Measurements from ENCODE around the gene ATXN7L1. TPM values are rescaled to one million over a fixed set of nuclear protein-coding genes. Genes with fewer than 3 reads are reported as not detected.

The ATXN7L1 gene
- total RNA-seq, 1 donor from 2014 or later: 8.5 TPM

DNA sequence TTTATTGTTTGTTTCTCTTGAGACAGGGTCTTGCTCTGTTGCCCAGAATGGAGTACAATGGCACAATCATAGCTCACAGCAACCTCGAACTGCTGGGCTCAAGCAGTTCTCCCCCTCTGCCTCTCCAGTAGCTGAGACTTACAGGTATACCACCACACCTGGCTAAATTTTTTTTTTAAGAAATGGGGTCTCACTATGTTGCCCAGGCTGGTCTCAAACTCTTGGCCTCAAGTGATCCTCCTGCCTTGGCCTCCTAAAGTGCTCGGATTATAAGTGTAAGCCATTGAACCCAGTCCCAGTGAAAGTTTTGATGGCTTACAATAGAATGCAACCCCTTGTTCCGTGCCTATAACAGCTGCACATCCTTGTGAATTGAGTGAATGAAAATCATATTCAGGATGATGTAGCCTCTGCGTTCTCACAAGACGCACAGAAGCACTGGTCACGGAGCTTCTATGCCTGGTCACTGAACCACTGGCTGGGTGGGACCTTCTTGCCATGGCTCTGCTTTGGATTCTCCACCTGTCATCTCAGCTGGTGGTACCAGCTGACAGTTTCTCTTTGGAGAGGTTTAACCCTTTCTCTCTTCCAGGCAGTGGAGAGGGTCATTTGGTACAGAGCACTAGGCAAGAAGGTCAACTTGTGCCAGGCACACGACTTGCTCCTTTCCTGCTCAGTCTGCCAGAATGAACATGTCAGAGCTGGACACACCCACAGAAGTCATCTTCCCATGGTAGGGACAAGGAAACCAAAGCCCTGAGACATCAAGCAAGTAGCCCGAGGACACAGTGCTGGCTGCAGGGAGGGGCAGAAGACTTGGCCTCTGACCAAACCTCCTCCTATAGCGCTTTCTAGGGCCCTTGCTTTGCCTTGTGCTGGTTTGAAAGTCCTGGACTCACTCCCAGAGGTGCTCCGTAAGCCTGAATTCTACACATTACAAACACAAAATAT is 89.6 kb downstream of the ATXN7L1 start:
- no peak overlapping the region for H3K4me3 Mint-ChIP-seq
- intact Hi-C loops (cut with micrococcal nuclease): no loop called here

DNA sequence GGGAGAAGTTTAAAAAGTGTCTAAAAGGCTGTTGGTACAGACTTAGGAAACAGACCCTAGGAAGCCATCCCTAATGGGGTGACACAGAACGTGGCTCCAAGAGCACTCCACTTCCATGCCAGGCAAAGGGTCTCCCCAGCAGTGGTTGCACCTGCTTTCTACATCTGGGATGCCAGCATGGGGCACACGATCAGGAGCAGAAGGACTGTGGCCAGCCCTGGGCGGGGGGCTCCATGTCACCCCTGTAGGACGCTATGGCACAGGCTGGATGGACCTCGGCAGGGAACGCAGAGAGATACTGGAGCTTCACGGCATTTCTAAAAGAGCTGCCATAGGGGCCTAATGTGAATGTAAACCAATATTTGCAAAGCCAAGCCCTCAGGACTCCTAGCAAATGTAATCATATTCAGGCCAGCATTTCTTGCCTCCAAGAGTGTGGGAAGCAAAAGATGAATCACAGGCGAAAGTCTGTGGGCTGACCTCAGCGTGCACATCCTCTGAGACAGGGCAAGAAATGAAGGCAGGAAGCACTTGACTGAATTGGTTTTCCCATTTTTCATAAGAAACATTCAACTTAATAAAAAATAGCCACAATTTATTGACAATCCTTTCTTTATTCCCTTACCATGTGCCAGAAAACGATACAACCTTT is 93.9 kb downstream of the ATXN7L1 start:
- Mint-ChIP-seq H3K27me3 (ENCODE audit: insufficient read depth) (peaks cover 47% of the 10 kb centered on the region), H3K4me1 (ENCODE audit: low read depth) (peaks cover 11% of the 10 kb centered on the region), H3K27ac (no peak overlapping the region), H3K36me3 (ENCODE audit: low read depth) (no peaks in the 10 kb centered on the region), H3K9me3 (no peaks in the 10 kb centered on the region), H3K4me3 (no peak overlapping the region)
- intact Hi-C loops (cut with micrococcal nuclease): loop anchor here (1.0 to 2.0 kb wide), 4 partner anchors 16 to 67 kb away; no protein-coding TSS in a partner anchor
- no peak for DNase-seq (ENCODE audit: low spot score)

More for the DNA sequence above, 89.6 kb downstream of the ATXN7L1 start:
- Mint-ChIP-seq H3K9me3 (no peaks in the 10 kb centered on the region), H3K36me3 (ENCODE audit: low read depth) (no peaks in the 10 kb centered on the region), H3K27ac (no peak overlapping the region), H3K4me1 (ENCODE audit: low read depth) (peaks cover 11% of the 10 kb centered on the region), H3K27me3 (ENCODE audit: insufficient read depth) (peaks cover 24% of the 10 kb centered on the region)
- DNase-seq (ENCODE audit: low spot score): no peak

DNA sequence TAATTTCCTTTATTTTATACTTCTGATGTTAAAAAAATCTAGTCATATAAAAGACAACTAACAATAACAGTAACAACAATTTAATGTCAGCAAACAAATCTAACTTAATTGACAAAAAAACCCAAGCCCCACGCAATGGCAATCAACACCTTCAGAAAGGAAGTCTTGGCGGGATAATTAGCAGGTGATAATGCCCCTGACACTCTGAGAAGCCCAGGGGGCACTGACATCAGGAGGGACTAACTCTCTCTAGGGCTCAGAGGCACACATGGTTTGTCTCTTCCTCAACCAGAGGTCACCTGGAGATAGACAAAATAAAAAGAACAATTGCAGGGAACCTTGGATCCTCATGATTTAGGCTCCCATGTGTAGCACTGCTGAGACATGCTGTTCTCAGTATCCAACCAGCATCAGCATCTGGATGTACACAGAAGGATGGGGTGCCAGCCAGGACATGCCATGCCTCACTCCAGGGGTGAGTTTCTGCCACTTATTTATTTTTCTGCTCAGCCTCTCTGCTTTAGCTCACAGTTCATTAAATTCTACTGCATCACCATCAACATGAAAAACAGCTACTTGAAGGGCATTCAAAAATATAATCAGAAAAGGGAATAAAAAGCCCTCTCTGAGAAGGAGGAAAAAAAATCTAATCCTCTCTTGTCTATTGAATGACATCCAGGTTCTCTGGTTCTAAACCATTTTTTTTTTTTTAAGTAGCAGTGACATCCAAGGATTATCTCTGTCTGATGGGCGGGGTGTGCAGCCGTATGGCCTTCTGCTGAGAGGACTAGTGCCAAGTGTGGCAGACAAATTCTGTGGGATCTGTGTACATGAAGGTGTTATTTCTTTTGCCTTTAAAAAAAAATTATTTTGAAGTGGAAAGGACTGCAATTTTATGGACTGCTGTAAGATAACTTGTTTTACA is 96.3 kb downstream of the ATXN7L1 start:
- no peak overlapping the region for H3K4me3 Mint-ChIP-seq
- DNase-seq (ENCODE audit: low spot score): no peak
- intact Hi-C loops (cut with micrococcal nuclease): no loop called here
- no peak overlapping the region for H3K27ac Mint-ChIP-seq
- no peaks in the 10 kb centered on the region for H3K9me3 Mint-ChIP-seq
- peaks cover 42% of the 10 kb centered on the region for H3K27me3 Mint-ChIP-seq (ENCODE audit: insufficient read depth)
- H3K4me1 Mint-ChIP-seq (ENCODE audit: low read depth): peaks cover 11% of the 10 kb centered on the region
- no peaks in the 10 kb centered on the region for H3K36me3 Mint-ChIP-seq (ENCODE audit: low read depth)

DNA sequence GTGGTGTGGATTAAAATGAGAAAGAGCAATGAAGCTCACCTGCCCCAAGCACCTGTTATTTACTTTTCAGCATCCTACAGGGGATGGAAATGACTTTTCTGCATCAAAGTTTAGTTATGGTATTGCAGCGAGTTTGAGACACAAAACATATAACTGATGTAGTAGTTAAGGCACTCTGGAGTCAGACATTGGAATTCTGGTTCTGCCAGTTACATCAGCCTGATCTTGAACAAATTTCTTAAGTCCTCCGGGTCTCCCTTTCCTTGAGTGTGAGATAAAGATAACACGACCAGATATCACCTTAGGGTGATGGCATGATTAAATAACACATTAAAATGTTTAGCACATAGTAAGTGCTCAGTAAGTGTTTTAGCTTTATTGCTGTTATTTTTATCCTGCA is 97.4 kb downstream of the ATXN7L1 start:
- Mint-ChIP-seq H3K36me3 (ENCODE audit: low read depth) (no peaks in the 10 kb centered on the region), H3K9me3 (no peaks in the 10 kb centered on the region), H3K27me3 (ENCODE audit: insufficient read depth) (peaks cover 40% of the 10 kb centered on the region), H3K4me1 (ENCODE audit: low read depth) (peaks cover 11% of the 10 kb centered on the region), H3K27ac (no peak overlapping the region), H3K4me3 (no peak overlapping the region)
- no peak for DNase-seq (ENCODE audit: low spot score)
- intact Hi-C loops (cut with micrococcal nuclease): no loop called here

DNA sequence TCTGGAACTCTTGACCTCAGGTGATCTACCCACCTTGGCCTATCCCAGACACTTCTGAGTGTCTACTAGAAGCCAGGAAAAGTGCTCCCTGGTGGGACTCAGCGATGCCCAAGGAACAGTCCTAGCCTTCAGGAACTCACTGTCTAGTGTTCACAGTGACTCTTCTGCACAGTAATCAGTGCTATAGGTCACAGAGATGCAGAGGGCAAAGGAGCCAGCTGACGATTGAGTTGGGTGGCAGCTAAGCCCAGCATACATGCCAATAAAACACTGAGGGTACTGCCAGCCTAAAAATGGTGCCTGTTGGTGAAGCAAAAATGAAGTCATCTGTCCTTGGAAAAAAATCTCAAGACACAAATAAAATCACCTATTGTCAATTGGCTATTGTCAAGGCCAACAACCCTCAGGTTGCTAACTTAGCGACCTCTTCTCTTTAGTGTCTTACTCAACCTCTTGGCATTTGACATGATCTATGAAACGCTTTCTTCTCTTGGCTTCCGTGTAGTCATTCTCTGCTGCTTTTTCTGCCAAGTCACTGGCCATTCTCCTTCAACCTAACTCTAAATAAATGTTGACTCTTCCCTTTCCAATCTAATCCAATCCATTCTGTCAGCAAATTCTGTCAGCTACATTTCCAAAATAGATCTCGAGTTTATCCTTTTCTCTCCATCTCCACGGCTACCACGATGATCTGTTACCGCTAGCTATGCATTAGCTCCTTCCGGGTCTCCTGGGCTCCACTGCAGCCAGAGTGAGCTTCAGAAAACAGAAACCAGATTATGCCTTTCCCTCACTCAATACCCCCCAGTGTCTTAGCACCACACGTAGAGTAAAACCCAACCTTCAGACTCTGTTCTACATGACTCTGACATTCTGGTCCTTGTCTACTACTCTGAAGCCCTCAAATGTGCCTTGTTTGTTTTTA is 99.2 kb downstream of the ATXN7L1 start:
- H3K27me3 Mint-ChIP-seq (ENCODE audit: insufficient read depth): peaks cover 38% of the 10 kb centered on the region
- H3K27ac Mint-ChIP-seq: no peak overlapping the region
- no peaks in the 10 kb centered on the region for H3K4me1 Mint-ChIP-seq (ENCODE audit: low read depth)
- H3K9me3 Mint-ChIP-seq: no peaks in the 10 kb centered on the region
- H3K36me3 Mint-ChIP-seq (ENCODE audit: low read depth): no peaks in the 10 kb centered on the region
- intact Hi-C loops (cut with micrococcal nuclease): no loop called here
- H3K4me3 Mint-ChIP-seq: no peak overlapping the region
- DNase-seq (ENCODE audit: low spot score): no peak

DNA sequence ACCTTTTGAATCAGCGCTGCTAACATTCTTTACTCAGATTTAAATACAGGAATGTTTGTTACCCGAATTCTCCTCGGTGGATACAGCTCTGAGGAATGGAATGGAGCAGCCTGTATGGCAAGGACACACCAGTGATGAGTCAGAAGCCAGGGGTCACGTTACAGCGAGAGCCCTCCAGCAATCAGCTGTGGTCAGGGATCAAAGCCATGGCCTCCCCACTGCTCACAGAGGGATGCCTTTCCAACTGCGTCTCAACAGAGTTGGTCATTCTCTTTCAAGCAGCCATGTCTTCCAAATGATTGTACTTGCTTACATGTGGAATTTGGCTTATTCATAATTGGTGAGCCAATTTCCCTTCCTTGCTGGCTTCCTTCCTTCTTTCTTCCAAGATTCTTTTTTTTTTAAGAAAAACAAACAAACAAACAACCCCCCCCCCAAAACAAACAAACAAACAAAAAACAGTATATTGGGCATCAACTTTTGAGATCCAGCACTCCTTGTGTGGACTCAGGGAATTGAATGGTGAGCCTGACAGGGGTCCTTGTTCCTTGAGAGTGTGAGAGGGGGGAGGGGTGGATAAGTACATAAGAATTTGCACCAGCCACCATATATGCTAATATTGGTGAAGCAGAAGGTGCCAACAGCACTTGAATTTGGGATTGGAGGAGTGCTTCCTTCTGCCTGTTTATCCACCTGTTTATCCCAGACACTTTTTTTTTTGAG is 100.2 kb downstream of the ATXN7L1 start:
- H3K27me3 Mint-ChIP-seq (ENCODE audit: insufficient read depth): peaks cover 29% of the 10 kb centered on the region
- no peak for DNase-seq (ENCODE audit: low spot score)
- no peaks in the 10 kb centered on the region for H3K4me1 Mint-ChIP-seq (ENCODE audit: low read depth)
- no peak overlapping the region for H3K27ac Mint-ChIP-seq
- H3K4me3 Mint-ChIP-seq: no peak overlapping the region
- H3K9me3 Mint-ChIP-seq: no peaks in the 10 kb centered on the region
- intact Hi-C loops (cut with micrococcal nuclease): no loop called here
- no peaks in the 10 kb centered on the region for H3K36me3 Mint-ChIP-seq (ENCODE audit: low read depth)

DNA sequence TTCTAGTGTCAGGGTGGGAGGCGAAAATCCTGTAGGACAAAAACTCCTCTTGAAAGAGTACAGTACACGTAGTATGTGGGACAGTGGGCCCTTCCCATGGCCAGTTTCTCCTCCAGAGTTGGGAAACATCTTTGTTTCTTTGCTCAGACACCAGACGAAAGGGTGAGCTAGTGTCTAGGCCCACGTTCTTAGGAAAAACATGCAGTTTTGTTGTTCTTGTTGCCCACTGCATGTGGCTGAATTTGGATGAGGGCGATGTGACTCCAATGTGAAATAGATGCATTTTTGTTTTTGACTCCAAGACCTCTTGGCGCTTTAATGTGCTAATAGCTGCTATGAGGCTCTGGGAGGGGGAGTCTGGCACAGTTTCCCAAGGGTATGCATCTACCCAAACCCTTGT is 100.8 kb downstream of the ATXN7L1 start:
- intact Hi-C loops (cut with micrococcal nuclease): no loop called here
- Mint-ChIP-seq H3K27ac (no peak overlapping the region), H3K4me3 (no peak overlapping the region), H3K36me3 (ENCODE audit: low read depth) (no peaks in the 10 kb centered on the region), H3K4me1 (ENCODE audit: low read depth) (no peaks in the 10 kb centered on the region), H3K27me3 (ENCODE audit: insufficient read depth) (peaks cover 24% of the 10 kb centered on the region), H3K9me3 (no peaks in the 10 kb centered on the region)
- DNase-seq (ENCODE audit: low spot score): no peak

DNA sequence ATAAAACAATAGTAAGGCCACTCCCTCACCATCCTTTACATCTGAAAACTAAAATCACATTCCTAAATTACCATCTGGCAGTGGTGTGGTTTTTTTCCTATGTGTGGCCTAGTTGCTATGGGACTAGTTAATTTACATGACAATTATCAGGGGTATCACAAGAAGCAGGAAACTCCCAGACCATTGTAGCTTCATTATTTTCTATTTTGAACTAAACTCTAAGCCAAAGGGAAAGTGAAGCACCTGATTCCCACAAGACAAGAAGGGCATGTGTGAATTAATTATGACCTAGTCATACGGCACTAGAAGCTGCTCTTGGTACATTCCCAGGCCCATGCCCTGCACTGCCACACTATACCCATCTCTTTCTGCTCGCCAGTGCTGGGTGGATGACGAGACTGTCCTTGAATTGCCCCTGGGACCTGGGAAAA is 103.4 kb downstream of the ATXN7L1 start:
- Mint-ChIP-seq H3K27me3 (ENCODE audit: insufficient read depth) (peaks cover 13% of the 10 kb centered on the region), H3K4me1 (ENCODE audit: low read depth) (no peaks in the 10 kb centered on the region), H3K27ac (no peak overlapping the region), H3K9me3 (no peaks in the 10 kb centered on the region), H3K36me3 (ENCODE audit: low read depth) (no peaks in the 10 kb centered on the region), H3K4me3 (no peak overlapping the region)
- intact Hi-C loops (cut with micrococcal nuclease): no loop called here
- no peak for DNase-seq (ENCODE audit: low spot score)

DNA sequence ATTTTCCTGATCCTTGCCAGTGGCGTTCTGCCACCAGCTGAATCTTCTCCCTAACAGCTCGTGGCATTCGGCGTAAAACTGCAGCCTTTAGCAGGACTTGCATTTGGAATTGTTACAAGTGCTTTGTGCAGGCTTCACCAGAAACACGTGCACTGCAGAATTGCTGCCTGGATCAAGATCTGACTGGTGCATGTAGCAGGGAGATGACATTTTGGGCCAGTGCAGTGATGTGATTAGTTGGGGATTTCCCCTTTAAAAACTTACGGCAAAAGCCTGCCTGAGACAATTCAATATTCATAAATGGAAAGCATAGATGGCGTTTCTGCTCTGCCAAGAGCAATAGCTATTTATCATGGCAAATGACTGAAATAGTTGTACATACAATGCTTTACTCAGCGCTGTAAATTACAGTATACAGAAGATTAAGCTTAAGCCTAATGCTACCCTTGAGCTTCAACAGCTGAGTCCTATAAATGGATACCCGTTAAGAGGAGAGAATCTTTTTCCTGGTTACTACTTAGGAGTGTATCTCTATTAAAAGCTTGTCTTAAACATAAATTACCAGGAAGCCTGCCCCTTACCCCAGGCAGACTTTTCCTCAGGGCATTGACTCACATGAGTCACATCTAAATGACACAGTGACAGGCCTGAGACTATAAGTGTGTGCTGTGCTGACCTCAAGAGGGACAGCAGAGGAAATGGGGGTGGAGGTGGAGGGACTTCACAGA is 106.3 kb downstream of the ATXN7L1 start:
- Mint-ChIP-seq H3K4me1 (ENCODE audit: low read depth) (peaks cover 19% of the 10 kb centered on the region), H3K27ac (no peak overlapping the region), H3K36me3 (ENCODE audit: low read depth) (no peaks in the 10 kb centered on the region), H3K27me3 (ENCODE audit: insufficient read depth) (peaks cover 16% of the 10 kb centered on the region), H3K9me3 (no peaks in the 10 kb centered on the region), H3K4me3 (no peak overlapping the region)
- intact Hi-C loops (cut with micrococcal nuclease): no loop called here
- DNase-seq (ENCODE audit: low spot score): no peak

DNA sequence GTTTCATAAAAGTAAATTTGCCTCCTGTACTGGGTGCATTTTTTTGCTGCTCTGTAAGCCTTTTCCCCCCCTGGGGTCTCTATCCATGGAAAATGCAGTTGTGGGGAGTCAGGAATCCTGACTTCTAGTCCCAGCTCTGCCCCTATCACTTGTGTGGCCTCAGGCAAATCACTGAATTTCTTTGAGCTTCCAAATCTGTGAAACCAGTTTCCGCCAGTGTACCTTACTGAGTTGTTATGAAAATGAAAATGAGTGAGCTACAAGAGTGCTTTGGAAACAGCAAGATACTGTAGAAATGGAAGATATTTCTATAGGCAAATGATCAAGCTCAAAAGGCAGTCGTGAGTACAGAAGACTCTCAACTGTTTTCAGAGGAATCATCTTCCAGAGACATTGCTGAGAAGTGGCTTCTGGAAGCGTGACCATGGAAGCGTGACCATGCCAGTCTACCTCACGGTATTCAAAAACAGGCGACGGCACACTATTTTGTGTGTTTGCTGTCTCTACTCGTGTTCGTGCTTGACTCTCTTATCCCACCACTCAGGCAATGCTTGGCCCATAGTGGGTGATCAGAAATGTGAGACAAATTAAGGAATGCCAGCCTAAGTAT is 107.4 kb downstream of the ATXN7L1 start:
- no peak overlapping the region for H3K27ac Mint-ChIP-seq
- DNase-seq (ENCODE audit: low spot score): no peak
- no peaks in the 10 kb centered on the region for H3K9me3 Mint-ChIP-seq
- no peak overlapping the region for H3K4me3 Mint-ChIP-seq
- peaks cover 20% of the 10 kb centered on the region for H3K4me1 Mint-ChIP-seq (ENCODE audit: low read depth)
- intact Hi-C loops (cut with micrococcal nuclease): no loop called here
- H3K36me3 Mint-ChIP-seq (ENCODE audit: low read depth): no peaks in the 10 kb centered on the region
- H3K27me3 Mint-ChIP-seq (ENCODE audit: insufficient read depth): peaks cover 19% of the 10 kb centered on the region

DNA sequence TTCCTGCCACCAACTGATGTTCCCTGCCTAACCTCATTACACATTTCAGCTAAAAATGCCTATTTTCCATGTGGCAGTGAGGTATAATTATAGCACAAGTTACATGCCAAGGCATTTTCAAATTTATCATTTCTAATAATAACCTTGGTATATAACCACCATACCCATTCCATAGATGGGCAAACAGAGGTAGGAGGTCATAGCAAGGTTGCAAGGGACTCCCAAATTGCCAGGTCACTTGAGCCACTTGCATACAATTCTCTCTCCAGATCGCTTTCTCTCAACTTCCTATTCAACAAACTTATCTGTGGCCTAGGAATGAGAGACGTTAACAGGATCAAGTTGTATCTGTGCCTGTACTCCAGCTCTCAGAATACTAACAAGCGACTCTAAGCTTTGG is 108.3 kb downstream of the ATXN7L1 start:
- Mint-ChIP-seq H3K27ac (no peak overlapping the region), H3K4me1 (ENCODE audit: low read depth) (peaks cover 20% of the 10 kb centered on the region), H3K27me3 (ENCODE audit: insufficient read depth) (peaks cover 19% of the 10 kb centered on the region), H3K9me3 (no peaks in the 10 kb centered on the region), H3K36me3 (ENCODE audit: low read depth) (no peaks in the 10 kb centered on the region), H3K4me3 (no peak overlapping the region)
- intact Hi-C loops (cut with micrococcal nuclease): no loop called here
- DNase-seq (ENCODE audit: low spot score): no peak

Measured in activated T-helper 1 cell treated with anti-CD3 and anti-CD28 coated beads, Interleukin-12 subunit alpha, Interleukin-12 subunit beta, Interleukin-2, Interleukin-4 antibody, amounts not matched to agents 30 ng/mL and 10 ng/mL and 1 ng/mL, durations not matched to agents 14 hours and 24 hours and 36 hours (primary cell).